NCI-H2227 (cell line): Measurements from ENCODE around the gene ARSD.
"Not testable (repeated sequence)": the region's sequence is repeated elsewhere in the genome, so short reads cannot be mapped to it uniquely, and the experiment has no call there.

Experiments
- DNase-seq: peaks from one replicate; lab custom pipeline; 2025; ENCODE audit not compliant: unreplicated experiment; lab: John Stamatoyannopoulos, UW

Gene ARSD

DNA sequence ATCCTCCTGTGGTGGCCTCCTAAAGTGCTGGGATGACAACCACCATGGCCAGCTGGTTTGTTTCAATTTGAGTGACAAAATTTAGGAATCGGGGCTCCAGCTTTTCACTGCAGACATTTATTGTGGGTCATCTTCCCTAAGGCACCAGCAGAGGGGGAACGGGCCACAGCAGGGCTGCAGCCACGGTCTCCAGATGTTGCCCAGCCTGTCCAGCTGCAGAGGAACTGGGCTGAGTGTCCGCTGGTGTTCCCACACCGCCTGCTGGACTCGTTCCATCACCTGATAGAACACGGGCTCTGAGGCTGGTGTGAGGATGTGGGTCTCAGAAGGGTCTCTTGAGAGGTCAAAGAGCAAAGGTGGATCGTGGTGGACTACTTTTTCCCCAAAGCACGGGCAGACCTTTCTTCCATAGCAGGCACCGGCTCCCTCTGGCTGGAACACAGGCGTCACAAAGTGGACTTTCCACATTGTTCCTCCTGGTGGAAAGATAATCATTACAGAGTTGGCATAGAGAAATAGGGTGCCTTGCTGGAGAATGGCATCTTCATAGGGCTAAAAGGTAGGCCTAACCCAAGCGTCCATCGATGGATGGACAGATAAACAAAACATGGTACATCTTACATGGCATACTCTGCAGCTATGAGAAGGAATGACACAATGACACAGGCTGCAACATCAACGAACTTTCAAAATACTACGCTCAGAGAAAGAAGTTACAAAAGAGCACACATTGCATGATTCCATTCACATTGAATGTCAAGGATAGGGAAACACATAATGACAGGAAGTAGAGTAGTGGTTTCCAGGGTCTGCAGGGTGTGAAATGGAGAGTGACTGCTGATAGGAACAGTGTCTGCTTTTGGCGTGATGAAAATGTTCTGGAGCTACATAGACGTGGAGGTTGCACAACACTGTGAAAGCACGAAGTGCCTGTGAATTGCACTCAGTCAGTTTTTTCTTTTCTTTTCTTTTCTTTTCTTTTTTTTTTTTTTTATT is 5.9 kb upstream of the ARSD start:
- DNase-seq = no peak

DNA sequence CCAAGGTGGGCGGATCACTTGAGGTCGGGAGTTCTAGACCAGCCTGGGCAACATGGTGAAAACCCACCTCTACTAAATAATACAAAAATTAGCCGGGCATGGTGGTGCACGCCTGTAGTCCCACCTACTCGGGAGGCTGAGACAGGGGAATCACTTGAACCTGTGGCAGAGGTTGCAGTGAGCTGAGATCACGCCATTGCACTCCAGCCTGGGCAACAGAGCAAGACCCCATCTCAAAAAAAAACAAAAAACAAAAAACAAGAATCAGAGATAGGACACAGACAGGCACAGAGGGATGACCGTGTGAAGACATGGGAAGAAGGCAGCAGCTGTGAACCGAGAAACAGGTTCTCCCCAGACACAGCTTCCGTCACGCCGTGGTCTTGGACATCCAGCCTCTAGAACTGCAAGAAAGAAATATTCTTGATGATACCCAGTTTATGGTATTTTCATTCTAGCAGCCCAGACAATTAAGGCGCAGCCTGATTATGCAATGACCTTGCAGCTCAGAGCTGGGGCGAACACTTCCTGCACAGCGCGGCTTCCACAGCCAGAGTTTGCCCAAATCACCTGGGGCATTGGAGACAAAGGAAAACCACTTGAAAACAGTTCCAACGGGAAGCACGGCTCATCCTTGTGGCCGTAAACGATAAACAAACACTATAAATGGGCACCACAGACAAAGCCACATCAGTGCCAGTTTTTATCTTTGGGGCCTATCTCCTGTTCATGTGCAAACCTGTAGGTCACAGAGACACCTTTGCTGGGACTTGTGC is 4.2 kb upstream of the ARSD start:
- no peak for DNase-seq

DNA sequence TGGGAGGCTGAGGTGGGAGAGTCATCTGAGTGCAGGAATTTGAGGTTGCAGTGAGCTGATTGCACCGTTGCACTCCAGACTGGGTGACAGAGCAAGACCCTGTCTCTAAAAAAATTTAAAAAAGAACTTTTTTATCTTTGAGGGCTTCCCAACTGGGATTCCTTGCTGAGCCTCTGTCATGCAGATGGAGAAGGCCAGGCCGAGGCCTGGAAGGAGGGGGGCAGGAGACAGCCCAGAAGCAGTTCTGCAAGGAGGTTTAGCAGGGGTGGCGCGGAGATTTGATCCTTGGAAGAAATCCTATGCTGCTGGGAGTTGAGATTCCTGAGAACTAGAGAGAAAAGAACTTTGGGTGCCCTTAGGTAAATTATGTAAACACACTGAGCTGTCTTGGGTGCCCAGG is 2.5 kb upstream of the ARSD start:
- DNase-seq = no peak

DNA sequence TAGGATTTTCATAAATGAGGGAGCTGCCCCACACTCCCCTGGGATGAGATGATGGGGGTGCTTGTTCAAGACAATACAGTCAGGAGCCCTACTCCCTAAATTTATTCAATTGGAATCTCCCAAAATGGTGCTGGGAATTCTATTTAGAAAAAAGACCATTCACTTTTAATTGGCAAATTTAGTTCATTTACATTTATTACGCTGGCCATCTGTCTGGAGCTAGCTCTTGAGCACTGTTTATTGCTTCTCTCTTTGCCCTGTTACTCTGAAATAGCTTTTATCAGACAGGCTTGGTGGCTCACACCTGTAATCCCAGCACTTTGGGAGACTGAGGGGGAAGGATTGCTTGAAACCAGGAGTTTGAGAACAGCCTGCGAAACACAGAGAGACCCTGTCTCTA is 2.0 kb upstream of the ARSD start:
- no peak for DNase-seq

DNA sequence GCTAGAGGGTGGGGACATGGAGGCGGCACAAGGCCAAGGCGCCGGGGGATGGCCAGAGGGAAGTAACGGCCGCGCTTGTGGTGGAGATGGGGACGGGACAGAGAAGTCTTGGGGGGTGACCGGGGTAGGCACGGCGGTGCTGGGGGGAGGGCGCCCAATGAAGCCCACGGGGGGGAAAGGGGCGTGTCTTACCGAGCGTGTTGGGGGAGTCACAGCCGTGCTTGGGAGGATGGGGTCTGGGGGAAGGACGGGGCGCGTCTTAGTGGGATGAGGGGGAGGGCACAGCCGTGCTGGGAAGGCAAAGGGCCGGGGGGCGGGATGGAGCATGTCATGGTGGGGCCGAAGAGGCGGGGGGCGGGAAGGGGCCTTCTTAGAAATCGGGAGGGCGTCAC is 952 bp downstream of the ARSD start:
- DNase-seq = no peak

DNA sequence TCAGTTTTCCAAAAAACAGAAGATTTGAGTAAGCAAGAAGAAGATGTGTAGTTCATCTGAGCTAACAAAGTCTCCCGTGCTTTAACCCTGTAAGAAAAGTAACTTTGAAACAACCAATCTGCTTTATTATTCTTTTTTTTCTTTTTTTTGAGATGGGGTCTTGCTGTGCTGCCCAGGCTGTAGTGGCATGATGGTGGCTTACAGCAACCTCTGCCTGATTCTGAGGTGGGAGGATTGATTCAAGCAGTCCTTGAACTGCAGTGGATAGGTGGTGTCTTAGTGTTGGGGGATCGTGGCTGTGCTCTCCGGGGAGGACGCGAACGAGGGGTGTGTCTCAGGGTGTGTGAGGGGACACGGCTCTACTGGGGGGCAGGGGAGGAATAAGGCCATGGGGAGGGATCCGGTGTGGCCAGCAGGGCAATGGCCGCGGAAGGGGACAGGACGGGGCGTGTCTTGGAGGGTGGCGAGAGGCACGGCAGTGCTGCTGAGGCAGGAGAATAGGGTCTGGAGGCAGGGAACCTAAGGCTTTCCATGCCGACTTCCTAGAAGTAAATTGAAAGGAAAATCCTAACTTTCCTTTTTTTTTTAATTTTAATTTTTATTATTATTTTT is 2.4 kb downstream of the ARSD start:
- DNase-seq = no peak

DNA sequence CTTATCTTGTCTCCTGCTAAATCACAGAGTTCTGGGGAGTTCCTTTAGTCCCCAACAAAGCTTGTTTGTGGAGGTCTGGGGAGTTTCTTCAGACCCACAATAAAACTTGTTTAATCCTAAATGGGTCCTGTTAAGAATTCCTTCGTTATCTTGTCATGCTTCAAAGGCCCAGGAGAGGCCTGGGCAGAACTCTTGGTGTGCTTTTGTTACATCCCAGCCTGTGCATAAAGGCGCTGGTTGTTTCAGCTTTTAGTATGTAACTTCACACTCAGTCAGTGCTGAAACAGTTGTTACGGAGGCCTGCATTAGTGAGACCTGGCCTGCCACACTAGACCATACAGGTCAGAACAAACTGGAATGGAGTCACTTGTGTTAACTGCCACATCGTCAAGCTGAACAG is 2.9 kb downstream of the ARSD start:
- DNase-seq = not testable (repeated sequence)

DNA sequence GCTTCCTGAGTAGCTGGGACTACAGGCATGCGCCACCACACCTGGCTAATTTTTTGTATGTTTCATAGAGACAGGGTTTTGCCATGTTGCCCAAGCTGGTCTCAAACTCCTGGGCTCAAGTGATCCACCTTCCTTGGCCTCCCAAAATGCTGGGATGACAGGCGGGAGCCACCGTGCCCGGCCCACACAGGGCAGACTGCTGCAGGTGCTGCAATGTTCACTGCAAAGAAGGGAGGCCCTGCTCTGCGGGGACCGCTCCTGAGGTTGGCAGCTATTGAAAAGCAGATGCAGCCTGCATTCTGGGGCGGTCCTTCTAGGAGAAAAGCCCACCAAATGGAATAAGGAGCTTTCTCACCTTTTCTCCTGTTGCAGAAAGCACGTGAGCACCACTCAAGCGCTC is 5.0 kb downstream of the ARSD start:
- no peak for DNase-seq

DNA sequence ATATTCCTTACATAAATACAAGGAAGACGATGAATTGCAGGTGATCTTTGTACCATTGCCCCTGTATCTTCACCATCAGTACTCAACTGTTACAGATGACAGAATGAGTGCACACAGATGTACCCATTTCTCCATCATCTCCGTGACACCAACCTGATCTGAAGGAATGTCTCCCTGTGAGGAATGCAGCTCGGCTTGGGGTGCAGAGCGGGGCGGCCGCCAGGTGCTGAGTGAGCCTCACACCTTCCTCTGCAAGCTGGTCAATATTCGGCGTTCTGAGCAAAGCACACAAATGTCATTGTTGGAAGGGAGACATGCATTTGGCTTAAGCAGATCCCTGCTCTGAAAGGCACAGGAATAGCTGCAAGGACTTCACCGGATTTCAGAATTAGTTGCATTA is 7.4 kb downstream of the ARSD start:
- DNase-seq = no peak

DNA sequence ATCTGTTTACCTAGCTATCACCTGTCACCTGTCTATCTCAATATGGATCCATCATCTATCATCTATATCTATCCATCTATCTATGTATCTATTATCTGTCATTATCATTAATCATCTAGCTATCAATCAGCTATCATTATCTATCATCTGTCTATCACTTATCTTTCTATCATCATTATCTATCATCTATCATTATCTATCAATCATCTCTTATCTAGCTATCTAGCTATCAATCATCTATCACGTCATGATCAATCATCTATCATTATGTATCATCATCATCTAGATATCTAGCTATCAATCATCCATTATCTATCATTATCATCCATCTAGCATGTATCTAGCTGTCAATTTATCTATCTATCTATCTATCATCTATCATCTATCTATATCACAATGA is 7.9 kb downstream of the ARSD start:
- DNase-seq = no peak

DNA sequence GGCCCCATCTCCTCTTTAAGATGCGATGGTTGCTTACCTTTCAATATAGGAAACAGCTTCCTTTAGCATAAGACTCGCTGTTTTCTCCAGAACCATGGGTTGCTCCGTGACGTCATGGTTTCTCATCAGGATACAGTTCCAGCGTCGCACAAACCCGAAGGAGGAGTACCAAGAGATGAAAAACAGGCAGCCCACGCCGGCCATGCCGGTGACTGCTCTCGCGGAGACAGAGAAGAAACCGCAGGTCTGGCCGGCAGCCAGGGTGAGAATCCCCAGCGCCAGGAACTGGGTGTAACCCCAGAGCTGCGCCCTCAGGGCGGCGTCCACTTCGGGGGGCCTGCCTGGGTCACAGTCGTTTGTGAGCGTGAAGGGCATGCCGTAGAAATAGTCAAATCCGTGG is 11.4 kb downstream of the ARSD start:
- no peak for DNase-seq

DNA sequence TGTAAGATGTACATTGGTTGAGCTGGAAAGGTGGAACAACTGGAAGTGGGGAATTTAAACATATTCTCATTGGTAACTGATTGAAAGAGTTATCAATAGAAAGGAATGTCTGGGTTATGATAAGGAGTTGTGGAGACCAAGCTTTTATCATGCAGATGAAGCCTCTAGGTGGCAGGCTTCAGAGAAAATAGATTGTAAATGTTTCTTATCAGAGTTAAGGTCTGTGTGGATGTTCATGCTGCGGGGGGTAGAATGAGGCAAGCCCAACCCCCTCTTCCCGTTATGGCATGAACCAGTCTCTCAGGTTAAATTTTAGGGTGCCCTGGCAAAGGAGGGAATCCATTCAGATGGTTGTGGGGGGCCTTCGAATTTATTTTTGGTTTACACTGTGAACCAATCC is 16.0 kb downstream of the ARSD start:
- DNase-seq = no peak

DNA sequence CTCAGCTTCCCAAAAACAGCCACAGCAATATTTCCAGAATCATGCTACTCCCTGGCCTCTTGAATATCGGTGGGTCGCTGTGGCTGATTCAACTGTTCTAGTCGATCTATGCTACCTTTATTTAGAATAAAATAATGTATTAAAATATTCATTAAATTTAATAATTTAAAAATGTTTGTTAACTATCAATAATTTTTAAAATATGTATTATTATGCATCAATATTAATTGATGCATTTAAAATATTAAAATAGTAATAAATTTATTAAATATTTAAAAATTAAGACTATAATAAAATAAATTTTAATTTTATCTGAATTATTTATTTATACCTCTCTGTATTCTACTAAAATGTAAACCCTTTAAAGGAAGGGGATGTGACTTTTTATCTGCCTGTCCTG is 19.0 kb downstream of the ARSD start:
- no peak for DNase-seq

DNA sequence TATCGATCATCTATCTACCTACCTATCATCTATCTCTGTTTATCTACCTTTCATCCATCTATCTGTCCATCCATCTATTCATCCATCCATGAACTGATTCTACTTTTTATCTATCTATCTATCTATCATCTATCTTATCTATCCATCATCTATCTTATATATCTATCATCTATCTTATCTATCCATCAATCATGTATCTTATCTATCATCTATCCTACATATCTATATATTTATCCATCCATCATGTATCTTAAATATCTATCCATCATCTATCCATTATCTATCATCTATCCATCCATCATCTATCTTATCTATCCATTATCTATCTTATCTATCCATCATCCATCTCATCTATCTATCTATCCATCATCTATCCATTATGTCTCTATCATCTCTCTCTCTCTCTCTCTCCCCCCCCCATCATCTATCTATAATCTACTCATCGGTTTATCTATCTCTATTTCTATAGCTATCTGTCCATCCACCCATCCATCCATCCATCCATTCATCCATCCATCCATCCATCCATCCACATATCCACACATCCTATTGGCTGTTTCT is 20.9 kb downstream of the ARSD start:
- DNase-seq = no peak

DNA sequence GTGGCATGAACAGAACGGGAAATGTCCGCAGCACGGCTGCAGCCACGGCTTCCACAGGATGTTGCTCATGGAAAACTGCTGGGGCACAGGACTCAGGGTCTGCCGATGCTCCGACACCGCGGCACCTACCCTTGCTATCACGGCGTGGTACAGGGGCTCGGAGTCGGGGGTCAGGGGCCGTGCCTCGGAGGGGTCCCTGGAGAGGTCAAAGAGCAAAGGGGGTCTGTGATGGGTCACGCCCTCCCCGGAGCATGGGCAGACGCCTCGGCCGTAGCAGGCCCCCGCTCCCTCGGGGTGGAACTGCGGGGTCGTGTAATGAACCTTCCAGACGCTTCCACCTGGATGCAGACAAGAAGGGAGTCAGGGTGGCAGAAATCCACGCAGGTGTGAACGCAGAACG is 21.8 kb downstream of the ARSD start:
- no peak for DNase-seq

DNA sequence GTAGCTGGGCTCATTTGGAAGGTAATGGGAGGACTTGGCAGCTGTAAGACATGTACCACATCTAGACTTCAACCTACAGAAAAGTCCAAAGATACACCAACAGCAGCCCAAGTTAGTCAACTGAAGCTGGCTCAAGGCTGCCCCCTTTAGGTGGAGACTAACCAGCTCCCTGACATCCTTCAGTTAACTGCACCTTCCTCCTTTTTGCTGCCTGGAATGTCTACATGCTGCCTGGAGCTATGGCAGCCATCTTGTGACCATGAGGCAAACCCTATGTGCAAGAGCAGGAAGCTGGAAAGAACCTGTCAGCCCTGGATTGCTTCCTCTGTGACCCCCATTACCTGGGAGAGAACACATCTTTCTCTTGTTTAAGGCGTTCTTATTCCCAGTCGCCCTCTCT is 25.8 kb downstream of the ARSD start:
- DNase-seq = no peak

DNA sequence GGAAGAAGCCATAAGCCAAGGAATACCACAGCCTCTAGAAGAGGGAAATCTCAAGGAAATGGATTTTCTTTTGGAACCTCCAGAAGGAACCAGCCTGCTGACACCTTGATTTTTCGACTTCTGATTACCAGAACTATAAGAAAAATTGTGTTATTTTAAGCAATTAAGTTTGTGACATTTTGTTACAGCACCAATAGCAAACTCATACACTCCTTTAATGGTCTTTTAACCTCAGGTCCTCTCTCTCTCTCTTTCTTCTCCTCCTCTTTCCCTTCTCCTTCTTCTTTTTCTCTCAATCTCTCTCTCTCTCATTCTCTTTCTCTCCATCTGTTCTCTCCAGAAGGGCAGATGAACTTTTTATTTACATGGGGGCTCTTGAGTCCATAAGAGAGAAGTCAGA is 26.3 kb downstream of the ARSD start:
- DNase-seq = no peak

DNA sequence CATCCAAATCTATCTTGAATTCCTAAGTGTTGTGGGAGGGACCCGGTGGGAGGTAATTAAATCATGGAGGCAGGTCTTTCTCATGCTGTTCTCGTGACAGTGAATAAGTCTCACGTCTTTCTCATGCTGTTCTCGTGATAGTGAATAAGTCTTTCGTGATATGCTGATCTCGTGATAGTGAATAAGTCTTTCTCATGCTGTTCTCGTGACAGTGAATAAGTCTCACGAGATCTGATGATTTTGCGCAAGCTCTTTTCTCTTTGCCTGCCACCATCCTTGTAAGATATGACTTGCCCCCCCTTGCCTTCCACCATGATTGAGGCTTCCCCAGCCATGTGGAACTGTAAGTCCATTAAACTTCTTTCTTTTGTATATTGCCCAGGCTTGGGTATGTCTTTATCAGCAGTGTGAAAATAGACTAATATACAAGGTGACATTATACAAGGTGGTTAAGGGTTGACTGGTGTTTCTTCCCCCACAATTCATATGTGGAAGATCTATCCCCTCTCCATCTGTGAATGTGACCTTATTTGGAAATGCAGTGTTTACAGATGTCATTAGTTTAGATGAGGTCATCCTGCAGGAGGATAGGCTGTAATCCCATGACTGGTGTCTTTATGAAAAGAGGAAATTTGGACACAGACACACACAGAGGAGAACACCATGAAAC is 27.6 kb downstream of the ARSD start:
- no peak for DNase-seq

DNA sequence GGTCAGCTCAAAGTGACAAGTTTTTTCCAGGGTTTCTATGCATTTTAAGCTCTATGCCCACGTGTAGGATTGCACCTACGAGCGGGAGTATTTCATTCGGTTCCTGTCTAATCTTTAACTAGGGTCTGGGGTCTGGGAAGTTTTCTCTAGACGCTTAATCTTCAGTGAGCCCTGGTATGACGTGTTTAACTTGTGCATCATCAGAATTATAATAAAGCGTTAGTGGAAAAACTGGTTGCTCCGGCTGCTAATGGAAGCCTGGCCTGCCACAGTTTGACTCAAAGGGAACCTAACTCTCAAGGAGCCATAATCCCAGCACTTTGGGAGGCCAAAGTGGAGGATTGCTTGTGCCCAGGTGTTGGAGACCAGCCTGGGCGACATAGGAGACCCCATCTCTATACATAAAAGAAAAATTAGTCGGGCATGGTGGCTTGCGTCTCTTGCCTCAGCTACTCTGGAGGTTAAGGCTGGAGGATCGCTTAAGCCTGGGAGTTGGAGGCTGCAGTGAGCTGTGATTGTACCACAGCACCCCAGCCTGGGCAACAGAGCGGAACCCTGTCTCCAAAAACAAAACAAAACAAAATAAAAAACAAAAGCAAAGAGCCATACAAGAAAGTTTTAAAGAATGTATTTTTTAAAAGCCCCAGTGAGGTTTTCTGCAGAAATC is 30.2 kb downstream of the ARSD start:
- no peak for DNase-seq
